H9 (cell line): ENCODE measurements around the gene BEST1. TPM values are rescaled to one million over a fixed set of nuclear protein-coding genes. Genes with fewer than 3 reads are reported as not detected.

Experiments
- DNase-seq: peaks from one replicate; pipeline ENCODE4 v3.0.0-alpha.2; 2017
- H2AFZ ChIP-seq: one replicate; pipeline ENCODE4 v1.6.1; 2013; ENCODE audit warnings: mild to moderate bottlenecking, low read length, control low read depth, moderate library complexity
- H2AK5ac ChIP-seq: 2 replicates; pipeline ENCODE4 v1.6.1; 2013; ENCODE audit warnings: low read length, control low read depth, mixed read lengths; ENCODE audit not compliant: insufficient read length
- H2BK120ac ChIP-seq: one replicate; pipeline ENCODE4 v1.6.1; 2013; ENCODE audit warnings: low read depth, mild to moderate bottlenecking, low read length, control low read depth, inconsistent platforms; ENCODE audit not compliant: poor library complexity, severe bottlenecking
- H2BK12ac ChIP-seq: 2 replicates; pipeline ENCODE4 v1.6.1; 2013; ENCODE audit warnings: low read length, control low read depth, mixed read lengths, low read depth; ENCODE audit not compliant: insufficient read length
- H2BK15ac ChIP-seq: 2 replicates; pipeline ENCODE4 v1.6.1; 2013; ENCODE audit warnings: low read depth, low read length, control low read depth
- H2BK20ac ChIP-seq: one replicate; pipeline ENCODE4 v1.6.1; 2013; ENCODE audit warnings: low read depth, mild to moderate bottlenecking, low read length, control low read depth, inconsistent platforms; ENCODE audit not compliant: poor library complexity, severe bottlenecking
- H2BK5ac ChIP-seq: 2 replicates; pipeline ENCODE4 v1.6.1; 2013; ENCODE audit warnings: low read length, control low read depth, mixed read lengths; ENCODE audit not compliant: insufficient read length
- H3K14ac ChIP-seq: 2 replicates; pipeline ENCODE4 v1.6.1; 2013; ENCODE audit warnings: low read length, control low read depth; ENCODE audit not compliant: insufficient read depth
- H3K18ac ChIP-seq: 2 replicates; pipeline ENCODE4 v1.6.1; 2013; ENCODE audit warnings: low read depth, mild to moderate bottlenecking, mixed read lengths, low read length, control low read depth; ENCODE audit not compliant: insufficient read length
- H3K23ac ChIP-seq: 2 replicates; pipeline ENCODE4 v1.6.1; 2013; ENCODE audit warnings: low read length, control low read depth, mixed read lengths, low read depth; ENCODE audit not compliant: insufficient read length
- H3K23me2 ChIP-seq: 2 replicates; pipeline ENCODE4 v1.6.1; 2013; ENCODE audit warnings: low read depth, mild to moderate bottlenecking, mixed read lengths, low read length, control low read depth; ENCODE audit not compliant: insufficient read length, poor library complexity, severe bottlenecking
- H3K27ac ChIP-seq: 2 replicates; pipeline ENCODE4 v1.5.1; 2013; ENCODE audit warnings: low read length, control low read depth, mixed read lengths, low read depth; ENCODE audit not compliant: insufficient read length
- H3K27me3 ChIP-seq: 2 replicates; pipeline ENCODE4 v1.6.1; 2013; ENCODE audit warnings: low read length, control low read depth, inconsistent platforms; ENCODE audit not compliant: insufficient read depth
- H3K4ac ChIP-seq: 2 replicates; pipeline ENCODE4 v1.6.1; 2013; ENCODE audit warnings: low read depth, mild to moderate bottlenecking, control low read depth, inconsistent platforms, low read length, moderate library complexity
- H3K4me1 ChIP-seq: 2 replicates; pipeline ENCODE4 v1.6.1; 2013; ENCODE audit warnings: low read length, control low read depth, inconsistent platforms; ENCODE audit not compliant: insufficient read depth
- H3K4me2 ChIP-seq: 2 replicates; pipeline ENCODE4 v1.6.1; 2013; ENCODE audit warnings: low read length, control low read depth, mixed read lengths; ENCODE audit not compliant: insufficient read length, insufficient read depth
- H3K56ac ChIP-seq: 2 replicates; pipeline ENCODE4 v1.6.1; 2013; ENCODE audit warnings: low read depth, mild to moderate bottlenecking, mixed read lengths, low read length, control low read depth; ENCODE audit not compliant: insufficient read length
- H3K79me1 ChIP-seq: 2 replicates; pipeline ENCODE4 v1.6.1; 2013; ENCODE audit warnings: low read depth, mild to moderate bottlenecking, moderate library complexity, low read length, control low read depth, inconsistent platforms; ENCODE audit not compliant: insufficient read depth, poor library complexity, severe bottlenecking
- H3K79me2 ChIP-seq: 2 replicates; pipeline ENCODE4 v1.6.1; 2013; ENCODE audit warnings: low read length, control low read depth, inconsistent platforms; ENCODE audit not compliant: insufficient read depth
- H3K9ac ChIP-seq: 2 replicates; pipeline ENCODE4 v1.6.1; 2013; ENCODE audit warnings: low read length, control low read depth, mixed read lengths; ENCODE audit not compliant: insufficient read length; ENCODE audit errors: extremely low read depth
- H3K9me3 ChIP-seq: one replicate; pipeline ENCODE4 v1.6.1; 2013; ENCODE audit warnings: low read depth, low read length, inconsistent platforms; ENCODE audit not compliant: control insufficient read depth
- H3T11ph ChIP-seq: one replicate; pipeline ENCODE4 v1.6.1; 2013; ENCODE audit warnings: mild to moderate bottlenecking, low read length, control low read depth, inconsistent platforms
- H4K20me1 ChIP-seq: one replicate; pipeline ENCODE4 v1.6.1; 2013; ENCODE audit not compliant: control insufficient read depth, insufficient read length, insufficient read depth
- H4K5ac ChIP-seq: 2 replicates; pipeline ENCODE4 v1.6.1; 2013; ENCODE audit warnings: low read depth, mild to moderate bottlenecking, mixed read lengths, low read length, control low read depth; ENCODE audit not compliant: insufficient read length
- H4K8ac ChIP-seq: replicated peaks from 2 replicates; pipeline ENCODE4 v1.6.1; 2013; ENCODE audit warnings: low read length, control low read depth, mixed read lengths, low read depth; ENCODE audit not compliant: insufficient read length
- H4K91ac ChIP-seq: 2 replicates; pipeline ENCODE4 v1.6.1; 2013; ENCODE audit warnings: low read depth, mild to moderate bottlenecking, moderate library complexity, mixed read lengths, low read length, control low read depth; ENCODE audit not compliant: insufficient read length
- H3K27ac Mint-ChIP-seq, 3 experiments: 2 replicates in 2 of 3; 3 replicates in 1 of 3; pipeline ENCODE4 v1.8.0; 2020 to 2021; ENCODE audit warnings: mixed read lengths in 3 of 3, mild to moderate bottlenecking in 1 of 3, moderate library complexity in 1 of 3
- H3K27me3 Mint-ChIP-seq: 2 replicates; pipeline ENCODE4 v1.8.0; 2021; ENCODE audit warnings: low read depth, mild to moderate bottlenecking, moderate library complexity, mixed read lengths
- H3K36me3 Mint-ChIP-seq, 3 experiments: 2 replicates in 2 of 3; 3 replicates in 1 of 3; pipeline ENCODE4 v1.8.0; 2020 to 2021; ENCODE audit warnings: low read depth in 3 of 3, mixed read lengths in 3 of 3; ENCODE audit not compliant: insufficient read depth in 1 of 3
- H3K4me1 Mint-ChIP-seq, 2 experiments: 2 replicates each; pipeline ENCODE4 v1.8.0; 2020; ENCODE audit warnings: mixed read lengths in 2 of 2
- H3K4me3 Mint-ChIP-seq, 2 experiments: 2 replicates in 1 of 2; 3 replicates in 1 of 2; pipeline ENCODE4 v1.8.0; 2020 to 2021; ENCODE audit warnings: mild to moderate bottlenecking in 2 of 2, mixed read lengths in 2 of 2, moderate library complexity in 1 of 2
- H3K9me3 Mint-ChIP-seq, 2 experiments: 2 replicates in 1 of 2; 3 replicates in 1 of 2; pipeline ENCODE4 v1.8.0; 2020; ENCODE audit warnings: mild to moderate bottlenecking in 2 of 2, mixed read lengths in 2 of 2, moderate library complexity in 1 of 2
- WGBS: extraction: QIAGEN DNeasy Blood & Tissue Kit; methylation state at CpG from one replicate; pipeline ENCODE4 v1.1.7; 2013; ENCODE audit warnings: missing lambda C conversion rate, low lambda C conversion rate, mixed read lengths; ENCODE audit not compliant: insufficient read length; ENCODE audit errors: extremely low coverage; 5-methylcytosine and 5-hydroxymethylcytosine counted together
- total RNA-seq: library from RNA; stranded (reverse); gene quantifications from 2 replicates; pipeline ENCODE4 v1.2.1, GENCODE V29; 2021
- TF ChIP-seq, protein P1 (sequence below): fragments of 200-600 bp; sonication (generic); conservative IDR thresholded peaks from 3 replicates; pipeline ENCODE4 v1.8.0; 2021; ENCODE audit warnings: antibody characterized with exemption, mild to moderate bottlenecking

BEST1 gene
- total RNA-seq, 1 experiment from 2014 or later = 0.24 TPM

DNA sequence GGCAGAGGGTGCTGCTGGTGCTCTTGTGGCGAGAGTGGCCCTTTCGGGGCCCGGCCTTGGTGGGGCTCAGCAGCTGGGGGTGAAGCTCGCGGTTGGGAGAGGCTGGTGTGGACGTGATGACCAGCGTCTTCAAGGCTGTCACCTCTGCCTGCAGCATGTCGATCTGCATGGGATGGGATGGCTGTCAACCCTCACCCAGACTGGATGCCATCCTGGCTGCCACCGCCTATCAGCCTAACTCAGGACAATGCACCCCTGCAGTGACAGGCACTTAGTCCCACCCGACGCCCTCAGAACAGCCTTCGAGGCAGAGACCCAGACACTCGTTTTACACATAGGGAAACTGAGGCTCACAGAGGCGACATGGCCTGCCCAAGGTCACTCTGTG lies 43.6 kb upstream of the BEST1 start:
- H3K4ac ChIP-seq = no peak overlapping the region
- H3K9me3 Mint-ChIP-seq = no peaks in the 10 kb centered on the region
- H3K14ac ChIP-seq = no peak overlapping the region
- no peak overlapping the region for H2BK120ac ChIP-seq
- no peak overlapping the region for H4K91ac ChIP-seq
- no peak overlapping the region for H2BK12ac ChIP-seq
- no peaks in the 10 kb centered on the region for H3K36me3 Mint-ChIP-seq
- no peak overlapping the region for H3K4me2 ChIP-seq
- no peak overlapping the region for H2AK5ac ChIP-seq
- H2BK5ac ChIP-seq = no peak overlapping the region
- H3K56ac ChIP-seq = no peak overlapping the region
- H2BK20ac ChIP-seq = no peak overlapping the region
- no peaks in the 10 kb centered on the region for H4K20me1 ChIP-seq
- H3K27me3 Mint-ChIP-seq = peaks cover 7% of the 10 kb centered on the region
- no peak overlapping the region for H3K18ac ChIP-seq
- no peak overlapping the region for H3K23ac ChIP-seq
- peaks cover 9 to 39% of the 10 kb centered on the region in 2 experiments for H3K4me1 Mint-ChIP-seq
- H2BK15ac ChIP-seq = no peak overlapping the region
- DNase-seq = no peak
- no peaks in the 10 kb centered on the region for H3K23me2 ChIP-seq
- H3K79me2 ChIP-seq = no peaks in the 10 kb centered on the region
- H3K27me3 ChIP-seq = no peaks in the 10 kb centered on the region
- no peak overlapping the region for H3T11ph ChIP-seq
- no CpG with 5 or more reads among the region's 14 CpGs for WGBS
- H3K79me1 ChIP-seq = no peaks in the 10 kb centered on the region
- no peak overlapping the region for H4K5ac ChIP-seq
- TF ChIP-seq, protein P1, sequence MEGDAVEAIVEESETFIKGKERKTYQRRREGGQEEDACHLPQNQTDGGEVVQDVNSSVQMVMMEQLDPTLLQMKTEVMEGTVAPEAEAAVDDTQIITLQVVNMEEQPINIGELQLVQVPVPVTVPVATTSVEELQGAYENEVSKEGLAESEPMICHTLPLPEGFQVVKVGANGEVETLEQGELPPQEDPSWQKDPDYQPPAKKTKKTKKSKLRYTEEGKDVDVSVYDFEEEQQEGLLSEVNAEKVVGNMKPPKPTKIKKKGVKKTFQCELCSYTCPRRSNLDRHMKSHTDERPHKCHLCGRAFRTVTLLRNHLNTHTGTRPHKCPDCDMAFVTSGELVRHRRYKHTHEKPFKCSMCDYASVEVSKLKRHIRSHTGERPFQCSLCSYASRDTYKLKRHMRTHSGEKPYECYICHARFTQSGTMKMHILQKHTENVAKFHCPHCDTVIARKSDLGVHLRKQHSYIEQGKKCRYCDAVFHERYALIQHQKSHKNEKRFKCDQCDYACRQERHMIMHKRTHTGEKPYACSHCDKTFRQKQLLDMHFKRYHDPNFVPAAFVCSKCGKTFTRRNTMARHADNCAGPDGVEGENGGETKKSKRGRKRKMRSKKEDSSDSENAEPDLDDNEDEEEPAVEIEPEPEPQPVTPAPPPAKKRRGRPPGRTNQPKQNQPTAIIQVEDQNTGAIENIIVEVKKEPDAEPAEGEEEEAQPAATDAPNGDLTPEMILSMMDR = no peak
- H3K4me1 ChIP-seq = no peaks in the 10 kb centered on the region; the same call in 1 of the 2 replicates
- H3K9ac ChIP-seq = no peak overlapping the region
- 0 out of 7 replicates have a peak overlapping the region, but pooled peaks of 1 of the 3 experiments have one; percentile 28 for H3K27ac Mint-ChIP-seq
- no peak overlapping the region for H4K8ac ChIP-seq
- H3K4me3 Mint-ChIP-seq = no peak overlapping the region
- H3K27ac ChIP-seq = no peak overlapping the region
- no peaks in the 10 kb centered on the region for H3K9me3 ChIP-seq
- no peak overlapping the region for H2AFZ ChIP-seq
